Activated T-helper 1 cell treated with Interleukin-2 at 50 U/mL for 16 hours (primary cell): ENCODE results near the gene LPCAT1.
"Not testable (repeated sequence)": the region's sequence is repeated elsewhere in the genome, so short reads cannot be mapped to it uniquely, and the experiment has no call there.

Experiments
- DNase-seq: peaks from one replicate; pipeline ENCODE4 v3.0.0-alpha.2; 2020; ENCODE audit warnings: low read depth

The LPCAT1 gene

DNA sequence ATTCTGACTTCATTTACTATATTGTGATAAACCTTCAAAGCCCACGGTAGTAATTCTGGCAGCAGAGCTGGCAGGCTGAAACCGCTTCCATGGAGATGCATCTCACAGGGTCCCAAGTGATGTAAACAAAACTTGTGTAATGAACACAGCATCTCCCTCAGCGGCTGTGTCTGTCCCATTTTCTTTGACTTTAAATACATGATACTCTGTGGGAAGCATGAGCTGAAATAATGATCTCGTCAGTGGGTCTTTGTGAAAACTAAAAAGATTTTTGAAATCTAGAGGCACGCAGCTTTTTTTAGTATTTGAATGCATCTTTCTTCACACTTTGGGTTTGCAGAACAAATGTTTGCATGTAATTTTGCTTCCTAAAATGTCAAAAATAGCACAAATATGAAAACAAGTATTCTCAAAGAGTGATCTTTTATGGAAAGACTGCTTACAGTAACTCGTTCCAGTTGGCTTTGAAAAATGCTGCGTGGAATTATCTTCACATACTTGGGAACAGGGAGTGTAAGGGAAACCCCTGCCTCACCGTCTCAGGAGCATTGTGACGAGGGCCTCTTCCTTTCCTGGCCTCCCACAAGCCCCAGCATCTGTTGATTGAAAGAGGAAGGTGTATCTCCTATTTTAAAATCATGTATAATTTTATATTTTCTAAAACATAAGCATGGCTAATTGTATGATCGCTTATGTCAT, 18.1 kb upstream of the LPCAT1 start:
- DNase-seq: no peak

- DNase-seq: no peak
Measured at GRCh38 chr5:1540831-1541701, 17.3 kb upstream of the LPCAT1 start.

DNA sequence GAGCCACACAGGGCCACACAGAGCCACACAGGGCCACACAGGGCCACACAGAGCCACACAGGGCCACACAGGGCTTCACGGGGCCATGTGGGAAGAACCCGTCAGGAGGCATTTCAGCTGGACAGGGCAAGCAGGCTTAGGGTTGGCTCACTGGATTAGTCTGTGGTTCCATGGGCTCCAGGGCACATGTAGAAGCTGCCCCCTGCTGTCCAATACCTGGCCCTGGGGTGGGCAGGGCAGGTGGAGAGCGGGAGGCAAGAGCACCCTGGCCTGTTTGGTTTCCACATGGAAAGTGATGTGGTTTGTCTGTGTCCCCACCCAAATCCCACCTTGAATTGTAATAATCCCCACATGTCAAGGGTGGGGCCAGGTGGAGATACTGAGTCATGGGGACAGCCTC, 16.4 kb upstream of the LPCAT1 start:
- no peak for DNase-seq

DNA sequence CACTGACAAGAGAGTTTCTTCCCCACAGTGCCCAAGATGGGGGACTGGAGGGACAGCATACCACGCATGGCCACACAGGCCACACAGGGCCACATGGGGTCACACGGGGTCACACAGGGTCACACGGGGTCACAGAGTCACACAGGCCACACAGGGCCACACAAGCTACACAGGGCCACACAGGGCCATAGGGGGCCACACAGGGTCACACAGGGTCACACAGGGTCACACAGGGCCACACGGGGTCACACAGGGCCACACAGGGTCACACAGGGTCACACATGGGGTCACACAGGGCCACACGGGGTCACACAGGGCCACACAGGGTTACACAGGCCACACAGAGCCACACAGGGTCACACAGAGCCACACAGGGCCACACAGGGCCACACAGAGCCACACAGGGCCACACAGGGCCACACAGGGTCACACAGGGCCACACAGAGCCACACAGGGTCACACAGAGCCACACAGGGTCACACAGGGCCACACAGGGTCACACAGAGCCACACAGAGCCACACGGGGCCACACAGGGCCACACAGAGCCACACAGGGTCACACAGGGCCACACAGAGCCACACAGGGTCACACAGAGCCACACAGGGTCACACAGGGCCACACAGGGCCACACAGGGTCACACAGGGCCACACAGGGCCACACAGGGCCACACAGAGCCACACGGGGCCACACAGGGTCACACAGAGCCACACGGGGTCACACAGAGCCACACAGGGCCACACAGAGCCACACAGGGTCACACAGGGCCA, 15.8 kb upstream of the LPCAT1 start:
- DNase-seq: not testable (repeated sequence)

- DNase-seq: no peak
Measured at GRCh38 chr5:1538741-1539392, 15.1 kb upstream of the LPCAT1 start.

- DNase-seq: no peak
Measured at GRCh38 chr5:1538276-1538675, 14.5 kb upstream of the LPCAT1 start.

DNA sequence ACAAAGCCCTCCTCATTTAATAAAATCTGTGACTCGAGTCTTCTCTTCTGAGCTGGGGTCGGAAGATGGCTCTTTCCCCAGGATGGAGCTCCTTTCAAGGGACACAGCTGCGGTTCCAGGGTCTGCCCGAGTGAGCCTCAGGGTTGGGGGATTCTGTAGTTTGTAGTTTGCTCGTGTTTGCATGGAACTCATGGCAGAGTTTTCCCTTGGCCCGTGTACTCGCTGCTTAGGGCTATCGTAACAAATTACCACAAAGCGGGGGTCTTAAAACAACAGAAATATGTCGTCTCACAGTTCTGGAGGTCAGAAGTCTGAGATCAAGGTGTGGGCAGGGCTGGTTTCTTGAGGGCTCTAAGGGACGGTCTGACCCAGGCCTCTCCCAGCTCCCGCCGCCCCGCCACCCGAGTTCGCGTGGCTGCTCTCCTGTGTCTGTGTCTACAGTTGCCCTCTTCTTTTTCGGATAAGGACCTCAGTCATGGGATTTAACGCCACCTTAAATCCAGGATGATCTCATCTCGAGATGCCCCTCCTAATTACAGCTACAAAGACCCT, 13.9 kb upstream of the LPCAT1 start:
- DNase-seq: no peak

DNA sequence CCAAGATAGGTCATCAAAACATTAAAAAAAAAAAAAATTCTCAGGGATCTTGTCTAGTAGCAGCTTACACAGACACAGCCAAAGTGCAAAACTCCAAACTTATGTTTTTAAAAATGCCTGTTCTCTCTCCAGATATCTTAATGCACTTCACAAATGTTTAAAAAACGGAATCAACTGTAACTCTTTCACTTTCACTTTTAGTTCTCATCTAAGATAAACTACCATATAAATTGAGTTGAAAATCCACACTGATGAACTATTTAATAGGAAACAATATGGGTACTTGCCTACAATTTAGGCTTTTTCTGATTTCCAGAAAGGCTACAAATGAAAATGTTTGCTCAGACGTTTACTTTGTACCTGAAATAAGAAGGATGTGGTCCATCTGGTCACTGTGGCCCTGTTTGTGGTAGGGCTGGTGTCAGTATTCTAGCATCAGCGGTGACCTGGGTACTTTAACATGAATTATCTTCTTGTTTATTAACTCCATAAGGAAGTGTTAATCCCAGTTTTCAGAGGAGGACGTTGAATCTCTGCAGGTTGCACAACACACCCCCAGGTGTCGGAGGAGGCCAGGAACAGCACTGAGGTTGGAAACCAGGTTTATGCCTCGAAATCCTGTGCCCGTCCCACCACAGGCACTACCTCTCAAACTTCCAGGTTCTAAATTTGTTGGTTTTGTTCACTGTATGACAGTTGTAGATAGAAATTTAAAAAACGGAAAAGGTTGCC, 13.3 kb upstream of the LPCAT1 start:
- no peak for DNase-seq

DNA sequence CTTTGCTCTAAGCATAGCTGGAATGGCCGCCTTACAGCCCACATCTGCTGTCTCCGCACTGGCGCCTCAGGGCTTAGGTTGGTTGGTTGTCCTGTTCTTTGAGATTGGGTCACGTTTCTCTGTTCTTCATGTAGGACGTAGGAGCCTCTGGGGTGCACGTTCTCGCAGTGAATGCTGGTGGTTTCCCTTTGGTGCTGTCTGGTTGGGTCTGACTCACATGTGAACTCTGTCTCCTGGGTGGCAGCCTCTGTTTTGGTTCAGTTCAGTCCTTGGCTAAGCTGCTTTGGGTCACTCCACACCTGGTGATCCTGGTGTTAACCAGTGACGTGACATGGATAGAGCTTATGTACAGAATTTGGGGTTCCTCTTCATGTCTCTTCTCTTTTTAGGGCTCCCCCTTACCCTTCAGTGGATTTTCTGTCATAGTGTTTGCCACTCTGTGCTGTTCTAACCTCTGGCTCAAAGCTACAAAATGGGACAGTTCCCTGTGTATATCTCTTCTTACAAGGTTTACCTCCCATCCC, 12.6 kb upstream of the LPCAT1 start:
- DNase-seq: peak; percentile 49

DNA sequence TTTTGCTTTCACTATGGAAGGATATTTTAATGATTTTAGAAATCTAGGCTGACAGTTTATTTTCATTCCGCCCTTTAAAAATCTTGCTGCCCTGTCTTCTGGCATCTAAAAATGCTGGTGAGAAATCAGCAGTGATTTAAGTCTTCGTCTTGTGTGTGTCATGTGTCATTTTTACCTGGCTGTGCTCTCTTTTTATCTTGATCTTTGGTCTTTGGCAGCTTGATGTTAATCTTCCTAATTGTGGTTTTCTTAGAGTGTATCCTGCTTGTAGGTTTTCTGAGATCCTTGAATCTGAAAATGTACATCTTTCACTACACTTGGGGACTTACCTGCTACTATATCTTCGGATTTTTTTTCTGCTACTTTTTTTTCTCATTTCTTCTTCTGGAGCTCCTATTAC, 11.9 kb upstream of the LPCAT1 start:
- no peak for DNase-seq

DNA sequence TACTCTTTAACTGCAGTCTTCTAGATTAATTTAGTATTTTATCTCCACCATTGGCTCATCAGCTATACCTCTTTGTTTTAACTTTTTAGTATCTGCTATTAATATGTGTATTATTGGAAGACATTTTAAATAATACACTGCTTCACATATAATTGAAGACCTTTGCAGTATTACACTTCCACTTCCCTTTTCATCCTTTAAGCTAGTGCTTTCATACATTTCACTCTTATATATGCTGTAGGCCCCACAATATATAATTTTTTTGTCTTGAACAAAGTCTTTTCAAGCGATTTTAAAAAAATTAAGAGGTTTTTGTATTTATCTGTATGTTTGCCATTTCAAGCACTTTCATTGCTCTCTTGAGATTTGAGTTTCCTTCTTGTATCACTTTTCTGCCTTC, 8.6 kb upstream of the LPCAT1 start:
- DNase-seq: no peak

GRCh38 chr5:1529498-1529897, 5.7 kb upstream of the LPCAT1 start:
- no peak for DNase-seq

- no peak for DNase-seq
Measured at GRCh38 chr5:1527533-1528205, 3.9 kb upstream of the LPCAT1 start.

GRCh38 chr5:1526681-1527131, 2.9 kb upstream of the LPCAT1 start:
- no peak for DNase-seq

GRCh38 chr5:1526190-1526631, 2.5 kb upstream of the LPCAT1 start:
- DNase-seq: no peak

DNA sequence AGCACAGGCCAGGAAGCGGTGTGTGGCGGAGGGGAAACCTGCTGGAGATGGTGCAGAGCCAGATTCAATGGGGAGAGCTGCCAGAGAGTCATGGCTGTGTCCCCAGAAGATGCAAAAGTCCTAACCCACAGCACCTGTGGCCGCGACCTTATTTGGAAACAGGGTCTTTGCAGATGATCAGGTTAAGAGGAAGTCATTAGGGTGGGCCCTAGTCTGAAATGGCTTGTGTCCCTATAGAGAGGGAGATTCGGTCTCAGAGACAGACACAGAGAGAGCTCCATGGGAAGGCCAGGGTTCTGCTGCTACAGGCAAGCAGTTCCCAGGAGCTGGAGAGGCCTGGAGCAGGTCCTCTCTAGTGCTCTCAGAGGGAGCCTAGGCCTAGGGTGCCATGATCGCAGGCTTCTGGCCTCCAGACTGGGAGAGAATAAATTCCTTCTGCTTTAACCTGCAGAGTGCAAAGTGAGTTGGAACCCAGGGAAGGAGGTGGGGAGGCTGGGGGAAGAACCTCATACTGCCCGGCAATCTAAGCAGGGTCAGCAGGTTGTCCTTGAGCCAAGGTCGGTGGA, 1.9 kb upstream of the LPCAT1 start:
- DNase-seq: no peak

DNA sequence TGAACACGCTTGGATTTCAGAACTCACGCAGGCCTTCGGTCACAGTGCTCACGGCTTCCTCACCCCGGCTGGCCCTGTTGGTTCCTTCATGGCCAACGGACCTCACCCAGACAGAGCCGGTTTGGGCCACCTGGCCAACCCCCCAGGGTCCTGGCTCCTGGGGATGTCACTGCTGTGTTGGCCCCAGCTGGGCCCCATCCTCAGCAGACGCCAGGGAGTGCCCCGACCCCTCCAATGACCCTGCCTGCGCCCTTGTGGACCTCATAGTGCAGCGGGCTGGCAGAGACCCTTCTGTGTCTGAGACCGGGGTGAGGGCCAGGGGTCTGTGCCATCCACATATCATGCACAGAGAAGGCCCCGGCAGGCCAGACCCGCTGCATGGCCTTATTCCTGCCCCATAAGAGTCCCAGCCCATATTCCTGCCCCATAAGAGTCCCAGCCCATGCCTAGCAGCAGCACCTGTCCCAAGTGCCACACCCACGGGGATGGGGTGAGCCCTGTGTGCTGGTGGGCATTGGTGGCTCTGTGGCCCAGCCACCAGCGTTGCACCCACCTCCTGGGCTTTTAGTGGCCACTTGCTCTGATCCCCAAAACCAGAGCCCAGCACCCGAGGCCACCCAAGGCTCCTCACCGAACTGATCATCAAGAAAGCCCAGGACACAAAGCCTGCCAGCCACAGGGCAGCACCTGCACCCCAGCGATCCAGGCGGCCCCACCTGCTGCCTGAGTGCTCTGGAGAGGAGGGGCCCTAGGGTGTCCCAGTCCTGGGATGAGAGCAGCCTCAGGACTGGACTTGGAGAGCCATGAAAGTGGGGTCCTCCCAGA, 1.3 kb upstream of the LPCAT1 start:
- no peak for DNase-seq

DNA sequence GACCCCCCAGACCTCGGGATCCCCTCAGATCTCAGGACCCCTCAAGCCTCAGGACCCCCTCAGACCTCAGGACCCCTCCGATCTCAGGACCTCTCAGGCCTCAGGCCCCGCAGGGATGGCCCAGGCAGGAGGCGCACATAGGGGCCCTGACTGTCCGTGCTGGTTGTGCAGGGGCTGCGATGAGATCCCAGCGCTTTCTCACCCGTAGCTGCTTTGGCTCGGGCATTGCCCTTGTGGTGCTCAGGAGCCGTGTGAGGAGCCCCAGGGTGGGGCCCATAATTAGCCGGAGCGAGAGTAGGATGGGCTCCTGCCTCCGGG, 680 bp upstream of the LPCAT1 start:
- no peak for DNase-seq

DNA sequence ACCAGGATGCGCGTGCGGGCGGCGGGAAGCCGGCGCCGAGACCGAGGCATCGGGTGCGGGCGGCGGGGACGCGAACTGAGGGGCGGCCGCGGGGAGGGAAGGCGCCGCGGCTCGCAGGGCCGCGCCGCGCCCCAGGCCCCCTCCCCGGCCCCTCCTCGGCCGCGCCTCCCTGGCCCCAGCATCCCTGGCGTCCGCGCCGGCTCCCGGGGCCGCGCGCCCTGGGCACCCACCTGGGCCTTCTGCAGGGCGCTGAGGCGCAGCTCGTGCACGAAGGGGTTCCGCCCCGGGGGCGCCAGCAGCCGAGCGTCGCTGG, 324 bp downstream of the LPCAT1 start:
- no peak for DNase-seq
